ENCODE measurements around the gene ADCYAP1R1.
A peak's percentile ranks its signal among the peaks of the same experiment; 100 is the strongest.

Gene ADCYAP1R1

GRCh38 chr7:31051598-31052486 is at the start of gene ADCYAP1R1:
TSS of gene ADCYAP1R1 (plus strand) at chr7:31052308. CDS start at chr7:31063265, 10,957 bp downstream.
- DNase-seq (ENCODE audit: low read depth), result no peak

GRCh38 chr7:31003097-31003496 is 49.0 kb upstream of the ADCYAP1R1 start:
- no peak for DNase-seq (ENCODE audit: low read depth)

- peak; percentile 4 for DNase-seq (ENCODE audit: low read depth)
Observed at GRCh38 chr7:31003721-31004120, 48.4 kb upstream of the ADCYAP1R1 start.

GRCh38 chr7:31004393-31004792 is 47.7 kb upstream of the ADCYAP1R1 start:
- DNase-seq (ENCODE audit: low read depth), result no peak

- DNase-seq (ENCODE audit: low read depth), result no peak
Observed at GRCh38 chr7:31006857-31007256, 45.3 kb upstream of the ADCYAP1R1 start.

GRCh38 chr7:31007634-31008033 is 44.5 kb upstream of the ADCYAP1R1 start:
- DNase-seq (ENCODE audit: low read depth), result no peak

GRCh38 chr7:31014826-31015225 is 37.3 kb upstream of the ADCYAP1R1 start:
- no peak for DNase-seq (ENCODE audit: low read depth)

GRCh38 chr7:31017032-31017675 is 35.0 kb upstream of the ADCYAP1R1 start:
- no peak for DNase-seq (ENCODE audit: low read depth)

- no peak for DNase-seq (ENCODE audit: low read depth)
Observed at GRCh38 chr7:31017721-31018120, 34.4 kb upstream of the ADCYAP1R1 start.

GRCh38 chr7:31019509-31019908 is 32.6 kb upstream of the ADCYAP1R1 start:
- DNase-seq (ENCODE audit: low read depth), result no peak

- DNase-seq (ENCODE audit: low read depth), result no peak
Observed at GRCh38 chr7:31020161-31020560, 31.9 kb upstream of the ADCYAP1R1 start.

GRCh38 chr7:31020652-31021051 is 31.5 kb upstream of the ADCYAP1R1 start:
- no peak for DNase-seq (ENCODE audit: low read depth)

GRCh38 chr7:31022117-31022516 is 30.0 kb upstream of the ADCYAP1R1 start:
- no peak for DNase-seq (ENCODE audit: low read depth)

GRCh38 chr7:31022726-31023125 is 29.4 kb upstream of the ADCYAP1R1 start:
- no peak for DNase-seq (ENCODE audit: low read depth)

- no peak for DNase-seq (ENCODE audit: low read depth)
Observed at GRCh38 chr7:31023877-31024276, 28.2 kb upstream of the ADCYAP1R1 start.

- peak; percentile 6 for DNase-seq (ENCODE audit: low read depth)
Observed at GRCh38 chr7:31027161-31027965, 24.7 kb upstream of the ADCYAP1R1 start.

- no peak for DNase-seq (ENCODE audit: low read depth)
Observed at GRCh38 chr7:31028006-31028405, 24.1 kb upstream of the ADCYAP1R1 start.

GRCh38 chr7:31028417-31028992 is 23.6 kb upstream of the ADCYAP1R1 start:
- DNase-seq (ENCODE audit: low read depth), result no peak

GRCh38 chr7:31029251-31030042 is 22.7 kb upstream of the ADCYAP1R1 start:
- DNase-seq (ENCODE audit: low read depth), result no peak

- no peak for DNase-seq (ENCODE audit: low read depth)
Observed at GRCh38 chr7:31033674-31034300, 18.3 kb upstream of the ADCYAP1R1 start.

- DNase-seq (ENCODE audit: low read depth), result no peak
Observed at GRCh38 chr7:31036924-31037323, 15.2 kb upstream of the ADCYAP1R1 start.

All from iris pigment epithelial cell (primary cell).